ENCODE data around the gene RANBP1.

Gene RANBP1

DNA sequence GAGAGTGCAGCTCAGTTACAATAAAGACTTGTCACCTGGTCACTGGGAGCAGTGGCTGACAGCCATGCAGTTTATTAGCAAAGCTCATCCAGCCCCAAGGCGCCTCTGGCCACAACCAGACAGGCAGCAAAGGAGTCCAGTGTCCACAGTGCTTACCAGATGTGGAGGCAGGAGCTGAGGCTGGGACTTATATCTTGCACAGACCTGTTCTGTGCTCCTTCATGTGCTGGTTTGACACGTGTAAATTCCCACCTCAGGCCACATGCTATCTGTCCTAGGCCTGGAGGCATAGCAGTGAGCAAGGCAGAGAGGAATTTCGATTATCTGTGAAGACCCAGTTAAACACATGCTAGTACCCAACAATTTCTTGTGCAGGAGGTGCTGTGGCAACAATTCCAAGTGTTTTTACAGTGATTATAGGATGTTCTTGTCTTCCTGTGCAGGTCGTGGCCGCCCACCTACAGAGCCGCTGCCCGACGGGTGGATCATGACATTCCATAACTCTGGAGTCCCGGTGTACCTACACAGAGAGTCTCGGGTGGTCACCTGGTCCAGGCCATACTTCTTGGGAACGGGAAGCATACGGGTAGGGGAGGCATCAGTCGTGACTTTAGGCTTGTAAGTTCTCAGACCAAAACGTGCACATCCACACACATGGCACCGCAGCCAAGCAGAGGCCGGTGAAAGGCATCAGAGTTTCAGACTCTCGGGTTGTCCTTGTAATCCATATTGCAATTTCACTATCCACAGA lies 26.5 kb upstream of the RANBP1 start:
- no peak for DNase-seq

GRCh38 chr22:20089977-20090729 lies 25.8 kb upstream of the RANBP1 start:
- no peak for DNase-seq

DNA sequence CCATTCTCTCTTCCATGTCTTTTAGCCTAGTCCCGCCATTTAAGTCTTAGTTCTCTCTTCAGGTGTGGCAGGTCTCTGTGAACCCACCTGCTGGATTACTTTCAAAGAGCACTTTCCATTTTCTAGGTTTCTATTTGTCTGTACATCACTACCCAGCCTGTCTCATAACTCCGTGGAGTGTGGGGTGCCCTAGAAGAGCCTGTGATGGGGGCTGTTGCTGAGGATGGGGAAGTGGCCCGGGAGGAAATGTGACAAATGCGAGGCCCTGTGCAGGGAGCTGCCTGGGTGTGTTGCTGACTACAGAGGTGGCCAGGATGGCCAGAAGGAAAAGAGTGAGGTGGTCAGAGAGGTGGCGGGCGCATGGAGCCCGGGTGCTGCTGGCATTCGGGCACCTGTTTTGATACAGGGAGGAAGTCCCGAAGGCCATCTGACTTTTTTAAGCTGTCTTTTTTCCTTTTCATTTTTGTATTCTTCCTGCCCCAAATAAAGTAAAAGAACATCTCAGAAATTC lies 25.1 kb upstream of the RANBP1 start:
- DNase-seq, result no peak

GRCh38 chr22:20091690-20092476 lies 24.0 kb upstream of the RANBP1 start:
- peak; percentile 23 for DNase-seq

DNA sequence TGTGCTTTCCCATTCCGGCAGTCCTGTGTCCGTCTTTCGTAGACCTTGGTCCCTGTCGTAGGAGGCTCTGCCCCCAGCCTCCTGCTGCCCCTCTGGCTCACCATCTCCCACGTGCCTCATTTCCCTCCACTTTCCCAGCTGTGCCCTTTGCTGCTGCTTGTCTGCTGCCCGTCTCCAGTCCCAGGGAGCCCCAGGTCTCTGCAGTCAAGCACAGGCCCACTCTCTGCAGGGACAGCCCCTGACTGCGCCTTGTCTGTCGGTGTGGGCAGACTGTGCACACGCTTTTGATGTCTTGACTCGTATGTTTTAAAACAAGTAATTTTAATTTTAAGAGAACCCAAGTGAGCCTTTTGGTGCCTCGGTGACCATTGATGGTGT lies 23.4 kb upstream of the RANBP1 start:
- DNase-seq, result peak; percentile 40

GRCh38 chr22:20093418-20094196 lies 22.3 kb upstream of the RANBP1 start:
- DNase-seq, result peak; percentile 36

- DNase-seq, result peak; percentile 43
These were observed 21.6 kb upstream of the RANBP1 start for GRCh38 chr22:20094197-20094807.

DNA sequence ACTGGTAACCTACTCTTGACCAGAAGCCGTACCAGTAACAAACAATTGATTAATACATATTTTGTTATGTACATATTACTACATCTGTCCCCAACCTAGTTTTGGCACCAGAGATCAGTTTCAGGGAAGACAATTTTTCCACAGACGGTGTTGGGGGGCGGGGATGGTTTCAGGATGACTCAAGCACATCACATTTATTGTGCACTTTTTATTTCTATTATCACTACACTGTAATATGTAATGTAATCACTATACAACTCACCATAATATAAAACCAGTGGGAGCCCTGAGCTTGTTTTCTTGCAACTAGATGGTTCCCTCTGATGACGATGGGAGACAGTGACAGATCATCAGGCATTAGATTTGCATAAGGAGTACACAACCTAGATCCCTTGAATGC lies 20.4 kb upstream of the RANBP1 start:
- DNase-seq, result peak; percentile 12

DNA sequence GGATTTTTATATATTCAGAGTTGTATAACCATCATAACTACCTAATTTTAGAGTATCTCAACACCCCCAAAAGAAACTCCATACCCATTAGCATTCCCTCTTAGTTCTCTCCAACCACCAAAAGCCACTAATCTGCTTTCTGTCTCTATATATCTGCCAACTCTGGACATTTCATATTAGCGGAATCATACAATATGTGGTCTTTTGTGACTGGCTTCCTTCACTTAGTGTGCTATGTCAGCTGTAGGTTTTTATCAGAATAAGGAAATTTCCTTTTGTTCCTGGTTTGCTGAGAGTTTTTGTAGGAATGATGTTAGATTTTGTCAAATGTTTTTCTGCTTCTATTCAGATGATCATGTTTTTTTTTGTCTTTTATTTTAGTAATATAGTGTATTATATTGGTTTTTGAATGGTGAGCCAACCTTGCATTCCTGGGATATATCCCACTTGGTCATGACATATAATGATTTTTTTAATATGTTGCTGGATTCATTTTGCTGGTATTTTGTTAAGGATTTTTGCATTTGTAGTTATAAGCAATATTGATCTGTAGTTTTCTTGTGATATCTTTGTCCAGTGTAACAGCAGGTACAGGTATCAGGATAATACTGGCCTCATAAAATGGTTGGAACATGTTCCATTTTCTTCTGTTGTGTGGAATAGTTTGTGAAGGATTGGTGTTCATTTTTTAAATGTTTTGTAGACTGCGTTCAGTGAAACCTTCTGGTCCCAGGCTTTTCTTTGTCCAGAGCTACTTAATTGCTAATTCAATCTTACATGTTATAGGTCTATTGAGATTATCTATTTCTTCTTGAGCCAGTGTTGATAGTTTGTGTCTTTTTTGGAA lies 19.1 kb upstream of the RANBP1 start:
- DNase-seq, result no peak

DNA sequence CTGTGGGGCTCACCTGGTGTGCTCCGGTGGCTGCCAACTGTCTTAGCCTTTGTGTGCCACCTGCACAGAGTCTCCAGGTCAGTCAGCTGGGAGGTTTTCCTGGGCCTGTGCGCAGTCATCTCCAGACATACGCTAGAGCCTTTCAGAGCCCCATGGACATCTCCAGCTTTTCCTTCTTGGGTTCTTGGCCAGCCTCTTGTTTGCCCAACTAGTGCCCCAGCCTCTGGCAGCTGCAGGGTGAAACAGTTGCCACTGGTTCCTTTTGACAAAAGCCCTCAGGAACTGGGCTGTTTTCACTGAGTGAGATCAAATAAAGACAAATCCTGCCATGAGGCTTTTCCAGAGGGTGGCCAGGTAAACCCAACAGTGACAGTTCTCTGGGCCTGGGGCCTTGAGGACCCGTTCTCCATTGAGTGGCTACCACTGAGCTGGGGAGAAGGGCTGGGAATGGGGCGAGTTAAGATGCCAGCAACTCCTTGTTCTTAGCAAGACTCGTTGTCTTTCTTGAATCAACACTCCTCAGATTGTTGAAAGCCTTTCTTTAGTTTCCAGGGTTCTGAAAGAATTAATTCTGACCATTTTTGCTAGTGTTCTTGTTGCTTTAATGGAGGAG lies 16.7 kb upstream of the RANBP1 start:
- no peak for DNase-seq

DNA sequence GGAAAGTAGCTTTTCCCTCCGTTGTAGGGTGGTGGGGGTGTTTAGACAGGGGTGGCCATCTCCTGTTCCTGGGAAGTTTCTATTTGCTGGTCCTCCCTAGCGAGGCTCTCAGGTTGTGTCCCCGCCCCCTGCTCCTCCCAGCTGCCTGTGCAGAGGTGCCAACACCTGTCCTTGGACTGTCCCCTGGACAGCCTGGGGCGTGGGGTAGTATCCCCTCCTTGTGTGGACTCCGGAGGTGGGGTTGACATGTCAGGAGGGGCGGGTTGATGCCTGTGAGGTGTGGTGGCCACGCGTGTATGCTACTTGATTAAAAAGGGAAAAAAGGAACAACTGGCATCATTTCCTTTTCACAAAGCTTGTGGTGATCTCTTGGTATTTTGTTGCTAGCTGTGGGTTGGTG lies 14.3 kb upstream of the RANBP1 start:
- no peak for DNase-seq

DNA sequence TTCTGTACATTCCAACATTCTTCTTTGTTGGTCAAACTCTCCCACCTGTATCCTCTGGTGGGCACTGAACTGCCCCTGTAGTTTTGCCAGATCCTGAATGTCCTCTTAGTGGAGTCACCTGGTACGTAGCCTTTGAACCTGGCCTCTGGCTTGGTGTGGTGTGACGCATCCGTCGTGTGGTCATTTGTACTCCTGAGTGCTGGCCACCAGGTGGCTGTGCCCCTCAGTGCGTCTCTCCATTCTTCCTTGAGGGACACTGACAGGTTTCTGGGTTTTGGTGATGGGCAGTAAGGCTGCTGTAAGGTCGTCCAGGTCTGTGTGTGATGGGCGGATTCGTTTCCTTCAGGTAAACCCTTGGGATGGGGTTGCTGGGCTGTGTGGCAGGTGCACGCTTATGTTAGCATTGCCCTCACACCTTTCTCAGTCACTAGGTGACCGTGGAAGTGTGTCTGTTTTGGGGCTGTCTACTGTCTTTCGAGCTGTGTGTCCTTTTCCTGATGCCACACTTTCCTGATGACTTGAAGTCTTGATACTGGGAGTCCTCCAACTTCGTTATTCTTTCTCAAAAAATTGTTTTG lies 13.6 kb upstream of the RANBP1 start:
- no peak for DNase-seq

DNA sequence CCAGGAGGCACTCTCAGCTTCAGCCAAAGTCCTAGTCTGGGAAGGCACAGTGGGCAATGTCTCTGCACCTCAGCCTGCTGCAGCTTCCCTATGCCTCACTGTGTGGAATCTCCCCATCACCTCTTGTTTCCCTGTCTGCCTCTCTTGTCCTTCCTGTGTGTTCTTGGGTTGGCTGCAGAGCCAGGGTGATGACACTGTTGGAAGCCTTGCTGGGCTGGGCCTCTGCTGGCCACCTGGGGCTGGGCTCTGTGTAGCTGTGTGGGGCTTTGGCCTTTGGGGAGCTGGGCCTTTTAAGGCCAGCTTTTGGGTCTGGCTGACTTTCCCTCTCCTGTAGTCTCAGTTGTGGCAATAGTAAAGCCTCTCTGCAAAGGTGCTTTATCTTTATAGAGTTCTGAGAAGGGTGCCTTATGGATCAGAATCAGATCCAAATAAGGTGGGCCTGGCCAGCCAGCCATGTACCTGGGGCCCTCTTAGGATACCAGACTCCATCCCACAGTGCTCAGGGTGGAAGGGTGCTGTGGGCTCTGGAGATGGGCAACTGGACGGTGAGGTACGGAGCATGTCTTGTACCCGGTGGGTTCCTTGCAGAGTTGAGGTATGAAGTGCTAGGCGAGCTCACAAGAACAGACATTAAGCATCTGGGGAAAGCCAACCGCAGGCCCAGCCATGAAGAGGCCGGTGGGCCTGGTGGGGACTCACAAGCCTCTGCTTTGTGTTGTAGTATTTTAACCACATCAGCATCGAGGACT lies 10.3 kb upstream of the RANBP1 start:
- DNase-seq, result no peak

DNA sequence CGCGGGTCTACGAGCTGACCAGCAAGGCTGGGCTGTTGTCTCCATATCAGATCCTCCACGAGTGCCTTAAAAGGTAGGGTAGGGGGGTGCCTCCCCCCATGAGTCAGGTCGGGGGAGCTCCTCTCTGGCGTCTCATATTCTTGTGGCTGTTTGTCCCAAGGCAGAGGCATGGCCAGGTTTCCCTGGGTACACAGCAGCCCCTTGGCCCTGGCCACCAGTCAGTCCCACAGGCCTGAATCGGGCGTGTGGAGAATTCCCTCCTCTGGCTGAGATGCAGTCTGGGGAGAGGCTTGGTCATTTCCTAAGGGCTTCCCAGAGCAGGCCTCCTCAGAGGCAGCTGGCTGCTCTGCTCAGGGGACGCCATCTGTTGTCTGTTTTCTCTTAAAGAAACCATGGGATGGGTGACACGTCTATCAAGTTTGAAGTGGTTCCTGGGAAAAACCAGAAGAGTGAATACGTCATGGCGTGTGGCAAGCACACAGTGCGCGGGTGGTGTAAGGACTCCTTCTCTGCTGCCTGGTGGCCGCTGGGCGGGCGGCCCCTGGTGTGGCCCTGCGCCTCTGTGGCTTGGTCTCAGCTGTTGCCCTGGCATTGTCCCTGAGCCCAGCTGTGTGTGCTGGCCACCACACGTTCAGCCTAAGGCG lies 9.6 kb upstream of the RANBP1 start:
- no peak for DNase-seq

- no peak for DNase-seq
These were observed 9.1 kb upstream of the RANBP1 start for GRCh38 chr22:20106849-20107237.

DNA sequence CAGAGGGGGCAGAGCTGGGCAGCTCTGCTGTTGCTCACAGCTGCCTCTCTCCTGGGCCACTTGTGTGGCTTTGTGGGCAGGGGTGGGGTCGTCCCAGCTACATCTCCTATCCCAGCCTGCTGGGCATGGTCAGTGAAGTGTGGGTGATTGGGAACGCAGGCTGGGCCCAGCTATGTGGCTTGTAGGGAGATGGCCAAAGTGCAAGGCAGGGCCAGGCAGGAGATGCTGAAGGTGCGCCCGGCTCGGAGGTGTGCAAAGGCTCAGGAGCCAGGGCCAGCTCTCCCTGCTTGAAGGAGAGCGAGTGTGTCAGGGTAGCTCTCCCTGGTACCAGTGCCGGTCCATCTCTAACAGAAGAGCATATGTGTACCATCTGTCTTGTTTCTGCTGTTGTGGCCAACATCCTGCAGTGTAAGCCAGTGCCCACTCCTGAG lies 8.4 kb upstream of the RANBP1 start:
- no peak for DNase-seq

- no peak for DNase-seq
These were observed 7.8 kb upstream of the RANBP1 start for GRCh38 chr22:20107951-20108756.

GRCh38 chr22:20108757-20109230 lies 7.1 kb upstream of the RANBP1 start:
- DNase-seq, result no peak
